Measurements from ENCODE around the gene DPP7.

DPP7 gene

GRCh38 chr9:137099231-137099630 lies 15.3 kb downstream of the DPP7 start:
- H3K4me3 ChIP-seq (replicated peaks; ENCODE audit: insufficient read depth, low read length) = no peak overlapping the region
- TF ChIP-seq CTCF (IDR thresholded peaks at IDR 0.05; ENCODE audit: insufficient read depth, low read length) (no peak), SPI1 (IDR thresholded peaks at IDR 0.05; ENCODE audit: borderline replicate concordance, low read depth) (no peak), GABPA (IDR thresholded peaks at IDR 0.05; ENCODE audit: low read depth) (no peak), POLR2AphosphoS5 (IDR thresholded peaks at IDR 0.05; ENCODE audit: low read depth) (no peak)
- TF ChIP-seq, protein P1, sequence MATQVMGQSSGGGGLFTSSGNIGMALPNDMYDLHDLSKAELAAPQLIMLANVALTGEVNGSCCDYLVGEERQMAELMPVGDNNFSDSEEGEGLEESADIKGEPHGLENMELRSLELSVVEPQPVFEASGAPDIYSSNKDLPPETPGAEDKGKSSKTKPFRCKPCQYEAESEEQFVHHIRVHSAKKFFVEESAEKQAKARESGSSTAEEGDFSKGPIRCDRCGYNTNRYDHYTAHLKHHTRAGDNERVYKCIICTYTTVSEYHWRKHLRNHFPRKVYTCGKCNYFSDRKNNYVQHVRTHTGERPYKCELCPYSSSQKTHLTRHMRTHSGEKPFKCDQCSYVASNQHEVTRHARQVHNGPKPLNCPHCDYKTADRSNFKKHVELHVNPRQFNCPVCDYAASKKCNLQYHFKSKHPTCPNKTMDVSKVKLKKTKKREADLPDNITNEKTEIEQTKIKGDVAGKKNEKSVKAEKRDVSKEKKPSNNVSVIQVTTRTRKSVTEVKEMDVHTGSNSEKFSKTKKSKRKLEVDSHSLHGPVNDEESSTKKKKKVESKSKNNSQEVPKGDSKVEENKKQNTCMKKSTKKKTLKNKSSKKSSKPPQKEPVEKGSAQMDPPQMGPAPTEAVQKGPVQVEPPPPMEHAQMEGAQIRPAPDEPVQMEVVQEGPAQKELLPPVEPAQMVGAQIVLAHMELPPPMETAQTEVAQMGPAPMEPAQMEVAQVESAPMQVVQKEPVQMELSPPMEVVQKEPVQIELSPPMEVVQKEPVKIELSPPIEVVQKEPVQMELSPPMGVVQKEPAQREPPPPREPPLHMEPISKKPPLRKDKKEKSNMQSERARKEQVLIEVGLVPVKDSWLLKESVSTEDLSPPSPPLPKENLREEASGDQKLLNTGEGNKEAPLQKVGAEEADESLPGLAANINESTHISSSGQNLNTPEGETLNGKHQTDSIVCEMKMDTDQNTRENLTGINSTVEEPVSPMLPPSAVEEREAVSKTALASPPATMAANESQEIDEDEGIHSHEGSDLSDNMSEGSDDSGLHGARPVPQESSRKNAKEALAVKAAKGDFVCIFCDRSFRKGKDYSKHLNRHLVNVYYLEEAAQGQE (IDR thresholded peaks at IDR 0.05; ENCODE audit: insufficient replicate concordance, low read depth) = no peak
- no peak for DNase-seq (ENCODE audit: low read depth in 1 of 2, low spot score in 1 of 2)
- no peak overlapping the region for H3K27ac ChIP-seq (replicated peaks)
- no peaks in the 10 kb centered on the region for H3K27me3 ChIP-seq (ENCODE audit: insufficient read depth, poor library complexity, severe bottlenecking)

- H3K4me3 ChIP-seq (replicated peaks; ENCODE audit: insufficient read depth, low read length) = no peak overlapping the region
- no peak for DNase-seq (ENCODE audit: low read depth in 1 of 2, low spot score in 1 of 2)
- no peak overlapping the region for H3K27ac ChIP-seq (replicated peaks)
- H3K27me3 ChIP-seq (ENCODE audit: insufficient read depth, poor library complexity, severe bottlenecking) = no peaks in the 10 kb centered on the region
- TF ChIP-seq, protein P1 (IDR thresholded peaks at IDR 0.05; ENCODE audit: insufficient replicate concordance, low read depth) = no peak
- TF ChIP-seq GABPA (IDR thresholded peaks at IDR 0.05; ENCODE audit: low read depth) (no peak), CTCF (IDR thresholded peaks at IDR 0.05; ENCODE audit: insufficient read depth, low read length) (no peak), POLR2AphosphoS5 (IDR thresholded peaks at IDR 0.05; ENCODE audit: low read depth) (no peak)
These were observed 16.6 kb downstream of the DPP7 start for GRCh38 chr9:137097761-137098462.

DNA sequence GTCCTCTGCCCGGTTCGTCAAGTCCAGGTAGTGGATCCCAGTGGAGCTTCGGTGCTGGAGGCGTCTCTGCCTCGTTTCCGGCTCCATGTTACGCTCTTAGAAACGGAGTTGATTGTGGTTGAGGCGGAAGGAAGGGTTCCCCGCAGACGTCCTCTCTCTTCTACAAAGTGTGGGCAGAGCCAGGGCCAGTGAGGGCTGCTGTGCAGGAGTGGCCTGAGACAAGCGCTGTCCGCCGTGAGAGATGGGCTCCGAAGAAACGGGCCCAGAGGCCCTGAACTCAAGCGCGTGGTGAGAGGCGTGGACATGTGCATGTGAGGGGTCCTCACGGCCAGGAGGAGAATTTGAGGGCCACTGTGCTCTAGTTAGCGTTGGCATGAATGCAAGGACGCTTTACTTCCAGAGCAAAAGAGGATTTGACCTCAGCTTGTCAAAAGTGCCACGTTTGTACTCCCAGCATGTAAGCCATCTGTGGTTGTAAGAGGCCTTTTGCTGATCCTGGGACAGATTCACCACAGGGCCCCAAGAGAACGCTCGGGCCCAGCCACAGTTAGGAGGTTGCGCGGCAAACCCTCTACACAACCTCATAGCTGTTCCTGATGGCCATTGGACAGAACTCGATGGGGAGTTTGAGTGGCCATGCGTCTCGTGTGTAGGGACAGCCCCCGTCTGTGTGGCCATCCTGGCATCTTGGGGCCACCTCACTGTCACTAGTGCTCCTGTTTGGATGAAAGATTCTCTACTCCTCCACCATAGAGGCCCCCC lies 17.6 kb downstream of the DPP7 start:
- Histone ChIP-seq H3K27ac (replicated peaks) (no peak overlapping the region), H3K27me3 (ENCODE audit: insufficient read depth, poor library complexity, severe bottlenecking) (no peaks in the 10 kb centered on the region), H3K4me3 (replicated peaks; ENCODE audit: insufficient read depth, low read length) (no peak overlapping the region)
- DNase-seq (ENCODE audit: low read depth in 1 of 2, low spot score in 1 of 2) = no peak
- TF ChIP-seq CTCF (IDR thresholded peaks at IDR 0.05; ENCODE audit: insufficient read depth, low read length) = no peak
- no peak for TF ChIP-seq POLR2AphosphoS5 (IDR thresholded peaks at IDR 0.05; ENCODE audit: low read depth)
- no peak for TF ChIP-seq GABPA (IDR thresholded peaks at IDR 0.05; ENCODE audit: low read depth)
- TF ChIP-seq, protein P1 (IDR thresholded peaks at IDR 0.05; ENCODE audit: insufficient replicate concordance, low read depth) = no peak
- no peak for TF ChIP-seq SPI1 (IDR thresholded peaks at IDR 0.05; ENCODE audit: borderline replicate concordance, low read depth)

All from HL-60 (cell line).